ENCODE results near the gene FREM2. TPM values are rescaled to one million over a fixed set of nuclear protein-coding genes. Genes with fewer than 3 reads are reported as not detected.

FREM2 gene
- total and polyA plus RNA-seq, 2 donors (not counting 3 experiments of a cell fraction or from before 2014, with no cell fraction given), result under 0.01 TPM; not detected in 1

DNA sequence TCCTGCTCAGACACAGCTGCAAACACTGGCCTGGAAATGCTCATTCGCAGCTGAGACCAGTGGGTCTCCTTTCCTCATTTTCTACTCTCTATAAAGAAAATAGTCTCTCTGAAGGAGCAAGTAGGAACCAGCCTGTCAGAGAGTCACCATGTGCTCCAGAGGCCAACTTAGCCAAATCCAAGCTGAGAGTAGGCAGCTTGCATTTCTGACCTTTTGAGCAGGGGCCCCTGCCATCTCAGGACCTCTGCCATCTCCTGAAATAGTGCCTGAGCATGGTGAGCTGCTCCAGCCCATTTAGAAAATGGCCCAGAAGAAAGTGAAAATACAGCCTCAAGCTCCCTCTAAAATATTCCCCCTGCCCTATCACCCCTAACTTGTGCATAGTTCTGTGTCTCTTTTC, 208.2 kb downstream of the FREM2 start:
- dilution Hi-C loops (cut with MboI; ENCODE audit: extremely low pct_ligation_motif_present, low sequenced_read_pairs), result no loop called here
- DNase-seq (ENCODE audit: low read depth, low spot score) (no peak), FAIRE-seq (no peak)
- H4K20me1 ChIP-seq (replicated peaks; ENCODE audit: control insufficient read depth, extremely low read depth, insufficient read depth, low read length), result no peaks in the 10 kb centered on the region
- no peaks in the 10 kb centered on the region for H3K9me3 ChIP-seq (replicated peaks; ENCODE audit: control insufficient read depth, insufficient read depth, low read length)
- H3K4me2 ChIP-seq (ENCODE audit: insufficient read depth, low read length), result no peak overlapping the region
- intact Hi-C loops (cut with micrococcal nuclease), result no loop called here
- no peak overlapping the region for H3K4me3 ChIP-seq (replicated peaks in 1 of 3; ENCODE audit: insufficient read depth in 1 of 3, low read depth in 1 of 3, low read length in 3 of 3)
- H2AFZ ChIP-seq (ENCODE audit: low read depth, low read length), result no peak overlapping the region
- no peaks in the 10 kb centered on the region for H3K4me1 ChIP-seq (ENCODE audit: control insufficient read depth, extremely low read depth, insufficient read depth, low read length)
- TF ChIP-seq POLR2A (IDR thresholded peaks at IDR 0.05; ENCODE audit: low read depth, low read length), result no peak
- TF ChIP-seq GATA2 (IDR thresholded peaks at IDR 0.05; ENCODE audit: insufficient read depth, insufficient read length, low read depth, low read length), result no peak
- TF ChIP-seq, protein P1, sequence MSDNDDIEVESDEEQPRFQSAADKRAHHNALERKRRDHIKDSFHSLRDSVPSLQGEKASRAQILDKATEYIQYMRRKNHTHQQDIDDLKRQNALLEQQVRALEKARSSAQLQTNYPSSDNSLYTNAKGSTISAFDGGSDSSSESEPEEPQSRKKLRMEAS (IDR thresholded peaks at IDR 0.05; ENCODE audit: insufficient read depth, insufficient read length), result no peak
- TF ChIP-seq FOS (IDR thresholded peaks at IDR 0.05; ENCODE audit: borderline replicate concordance, insufficient read depth, low read length), result no peak
- TF ChIP-seq JUN (IDR thresholded peaks at IDR 0.05; ENCODE audit: borderline replicate concordance, insufficient read depth, insufficient read length, low read depth), result no peak
- TF ChIP-seq MYC (IDR thresholded peaks at IDR 0.05; ENCODE audit: low read depth, low read length), result no peak
- TF ChIP-seq EZH2 (IDR thresholded peaks at IDR 0.05; ENCODE audit: borderline replicate concordance, low read depth, low read length, severe bottlenecking), result no peak
- TF ChIP-seq POLR2AphosphoS5 (IDR thresholded peaks at IDR 0.05; ENCODE audit: insufficient read depth, low read depth, low read length), result no peak
- TF ChIP-seq, protein P2, sequence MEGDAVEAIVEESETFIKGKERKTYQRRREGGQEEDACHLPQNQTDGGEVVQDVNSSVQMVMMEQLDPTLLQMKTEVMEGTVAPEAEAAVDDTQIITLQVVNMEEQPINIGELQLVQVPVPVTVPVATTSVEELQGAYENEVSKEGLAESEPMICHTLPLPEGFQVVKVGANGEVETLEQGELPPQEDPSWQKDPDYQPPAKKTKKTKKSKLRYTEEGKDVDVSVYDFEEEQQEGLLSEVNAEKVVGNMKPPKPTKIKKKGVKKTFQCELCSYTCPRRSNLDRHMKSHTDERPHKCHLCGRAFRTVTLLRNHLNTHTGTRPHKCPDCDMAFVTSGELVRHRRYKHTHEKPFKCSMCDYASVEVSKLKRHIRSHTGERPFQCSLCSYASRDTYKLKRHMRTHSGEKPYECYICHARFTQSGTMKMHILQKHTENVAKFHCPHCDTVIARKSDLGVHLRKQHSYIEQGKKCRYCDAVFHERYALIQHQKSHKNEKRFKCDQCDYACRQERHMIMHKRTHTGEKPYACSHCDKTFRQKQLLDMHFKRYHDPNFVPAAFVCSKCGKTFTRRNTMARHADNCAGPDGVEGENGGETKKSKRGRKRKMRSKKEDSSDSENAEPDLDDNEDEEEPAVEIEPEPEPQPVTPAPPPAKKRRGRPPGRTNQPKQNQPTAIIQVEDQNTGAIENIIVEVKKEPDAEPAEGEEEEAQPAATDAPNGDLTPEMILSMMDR (IDR thresholded peaks at IDR 0.05; ENCODE audit: extremely low read depth in 1 of 2, insufficient read depth in 1 of 2, low read depth in 1 of 2, low read length in 2 of 2), result no peak
- no peaks in the 10 kb centered on the region for H3K79me2 ChIP-seq (ENCODE audit: control insufficient read depth, insufficient read depth, low read length)
- BruUV-seq (replicated peaks), result no TSS peak
- no peaks in the 10 kb centered on the region for H3K36me3 ChIP-seq (ENCODE audit: control insufficient read depth in 2 of 2, extremely low read depth in 1 of 2, insufficient read depth in 2 of 2, low read length in 2 of 2)
- H3K27ac ChIP-seq (ENCODE audit: insufficient read depth, low read depth, low read length), result no peak overlapping the region
- H3K27me3 ChIP-seq (ENCODE audit: control insufficient read depth in 2 of 2, insufficient read depth in 2 of 2, low read length in 2 of 2), result peaks cover 2 to 5% of the 10 kb centered on the region in 2 experiments
- ChIA-PET POLR2A (no interaction called here), CTCF (no interaction called here)
- no peak overlapping the region for H3K9ac ChIP-seq (replicated peaks; ENCODE audit: extremely low read depth, insufficient read depth, low read length)
- no peaks in the 10 kb centered on the region for H3K9me1 ChIP-seq (replicated peaks; ENCODE audit: control insufficient read depth, extremely low read depth, insufficient read depth, low read length)

All from endothelial cell of umbilical vein (primary cell).